ENCODE measurements around the gene PTPRO. TPM values are rescaled to one million over a fixed set of nuclear protein-coding genes. Genes with fewer than 3 reads are reported as not detected.

PTPRO gene
- polyA plus RNA-seq, 1 experiment = 0.23 TPM

DNA sequence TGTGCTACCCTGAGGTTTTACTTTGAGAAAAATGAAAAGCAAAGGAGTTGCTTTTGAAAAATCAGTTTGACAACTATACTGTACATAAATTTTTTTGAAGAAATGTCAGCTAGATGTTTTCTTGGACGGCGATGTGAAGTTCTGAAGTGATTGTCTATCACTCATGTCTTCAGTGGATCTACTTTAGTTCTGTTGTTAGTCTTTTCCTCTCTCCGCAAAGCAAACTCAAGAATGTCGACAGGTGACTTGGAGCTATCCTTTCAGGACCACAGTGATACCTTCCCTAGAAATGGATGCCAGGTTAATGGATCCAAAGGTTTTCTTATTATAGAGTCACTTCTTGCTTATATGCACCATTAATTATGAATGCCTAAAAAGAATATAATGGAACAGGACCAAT lies 1.2 kb downstream of the PTPRO start:
- peaks cover 17% of the 10 kb centered on the region for H3K27me3 ChIP-seq (ENCODE audit: control insufficient read depth, insufficient read depth, low read length)
- no peak overlapping the region for H3K4me3 ChIP-seq (ENCODE audit: low read depth, low read length)
- POLR2A ChIA-PET = no interaction called here
- no peaks in the 10 kb centered on the region for H3K36me3 ChIP-seq (ENCODE audit: control insufficient read depth, insufficient read depth, low read length)
- DNase-seq (ENCODE audit: low read depth) = no peak
- no peak for TF ChIP-seq CTCF (IDR thresholded peaks at IDR 0.05; ENCODE audit: insufficient read depth, low read depth, low read length)
- CTCF ChIA-PET = interaction anchor here (0.6 to 1.1 kb wide), 2 partner anchors 83 to 96 kb away, joined by 3 read pairs; no protein-coding TSS in a partner anchor

GRCh38 chr12:15329891-15330290 lies 7.6 kb downstream of the PTPRO start:
- CTCF ChIA-PET = interaction anchor here (0.6 kb wide), 1 partner anchor 32 kb away, joined by 3 read pairs; no protein-coding TSS in a partner anchor
- POLR2A ChIA-PET = no interaction called here
- H3K36me3 ChIP-seq (ENCODE audit: control insufficient read depth, insufficient read depth, low read length) = no peaks in the 10 kb centered on the region
- H3K27me3 ChIP-seq (ENCODE audit: control insufficient read depth, insufficient read depth, low read length) = peaks cover 2% of the 10 kb centered on the region
- TF ChIP-seq CTCF (IDR thresholded peaks at IDR 0.05; ENCODE audit: insufficient read depth, low read depth, low read length) = no peak
- no peak overlapping the region for H3K4me3 ChIP-seq (ENCODE audit: low read depth, low read length)
- DNase-seq (ENCODE audit: low read depth) = no peak

DNA sequence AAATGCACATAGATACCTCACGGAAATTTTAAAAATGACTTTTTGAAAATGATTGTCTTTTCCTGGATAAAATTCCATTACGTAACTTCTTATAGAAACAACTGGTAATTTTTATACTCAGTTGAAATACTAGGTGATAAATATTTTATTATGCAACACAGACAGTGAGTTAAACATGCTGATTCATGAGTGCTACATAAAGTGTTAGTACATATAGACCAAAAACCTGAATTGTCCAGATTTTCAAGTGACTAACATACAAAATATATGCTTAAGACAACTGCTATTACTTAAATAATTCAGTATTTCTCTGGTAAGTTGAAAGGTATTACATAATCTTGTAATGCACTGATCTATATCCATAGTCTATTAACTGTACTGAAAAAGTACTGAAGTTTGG lies 11.9 kb downstream of the PTPRO start:
- no peak for DNase-seq (ENCODE audit: low read depth)
- ChIA-PET POLR2A (no interaction called here), CTCF (no interaction called here)
- H3K36me3 ChIP-seq (ENCODE audit: control insufficient read depth, insufficient read depth, low read length) = no peaks in the 10 kb centered on the region
- no peak for TF ChIP-seq CTCF (IDR thresholded peaks at IDR 0.05; ENCODE audit: insufficient read depth, low read depth, low read length)
- H3K4me3 ChIP-seq (ENCODE audit: low read depth, low read length) = no peak overlapping the region
- no peaks in the 10 kb centered on the region; the same call in 1 of the 2 replicates for H3K27me3 ChIP-seq (ENCODE audit: control insufficient read depth, insufficient read depth, low read length)

- ChIA-PET CTCF (no interaction called here), POLR2A (no interaction called here)
- TF ChIP-seq CTCF (IDR thresholded peaks at IDR 0.05; ENCODE audit: insufficient read depth, low read depth, low read length) = no peak
These were observed 13.7 kb downstream of the PTPRO start for GRCh38 chr12:15335959-15336358.

DNA sequence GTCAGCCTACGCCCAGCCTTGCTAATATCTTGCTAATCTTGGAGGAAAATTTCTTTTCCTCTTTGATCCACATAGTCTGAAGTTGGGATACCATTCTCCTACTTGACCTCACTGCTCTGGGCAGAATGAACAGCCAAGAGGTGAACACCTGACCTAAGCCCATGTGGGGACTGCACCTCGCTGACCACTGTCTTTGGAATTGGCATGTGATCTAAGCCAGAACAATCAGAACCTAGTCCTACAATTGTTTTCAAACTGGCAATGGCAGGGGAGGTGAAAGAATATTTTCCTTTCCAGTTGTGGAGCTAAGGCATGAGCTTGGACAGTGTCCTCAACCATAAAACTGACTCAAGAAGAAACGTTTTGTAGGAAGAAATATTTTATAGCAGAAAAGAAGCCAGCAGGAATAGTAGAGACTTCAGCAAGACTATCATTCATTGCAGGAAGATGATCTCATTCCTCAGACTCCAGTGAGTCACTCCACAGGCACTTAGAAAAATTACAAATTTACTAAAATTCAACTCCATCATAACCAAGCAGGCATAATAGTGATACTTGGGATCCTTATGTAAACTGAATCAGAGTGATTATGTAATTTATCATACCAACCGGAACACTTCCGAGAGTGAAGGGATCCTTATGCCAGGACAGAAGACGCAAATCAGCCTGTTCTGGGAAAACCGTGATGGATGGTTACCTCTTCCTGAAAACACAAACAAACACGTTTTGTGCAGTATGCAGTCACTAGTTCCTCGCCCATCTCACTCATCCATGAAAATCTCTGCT lies 14.7 kb downstream of the PTPRO start:
- POLR2A ChIA-PET = no interaction called here
- Histone ChIP-seq H3K36me3 (ENCODE audit: control insufficient read depth, insufficient read depth, low read length) (no peaks in the 10 kb centered on the region), H3K4me3 (ENCODE audit: low read depth, low read length) (no peak overlapping the region), H3K27me3 (ENCODE audit: control insufficient read depth, insufficient read depth, low read length) (no peaks in the 10 kb centered on the region)
- CTCF ChIA-PET = interaction anchor here (0.7 kb wide), 1 partner anchor 10 kb away, joined by 3 read pairs; no protein-coding TSS in a partner anchor
- peak; percentile 32 for DNase-seq (ENCODE audit: low read depth)
- TF ChIP-seq CTCF (IDR thresholded peaks at IDR 0.05; ENCODE audit: insufficient read depth, low read depth, low read length) = no peak

More at GRCh38 chr12:15335959-15336358, 13.7 kb downstream of the PTPRO start:
- H3K4me3 ChIP-seq (ENCODE audit: low read depth, low read length) = no peak overlapping the region
- no peaks in the 10 kb centered on the region for H3K27me3 ChIP-seq (ENCODE audit: control insufficient read depth, insufficient read depth, low read length)
- H3K36me3 ChIP-seq (ENCODE audit: control insufficient read depth, insufficient read depth, low read length) = no peaks in the 10 kb centered on the region
- DNase-seq (ENCODE audit: low read depth) = no peak
